Spleen (tissue), 7 donors: ENCODE results near the gene LGALS7.

Experiments
- CTCF ChIP-seq, 11 experiments: fragments of 200-600 bp in 7 of 11; fragments of 450-650 bp in 4 of 11; sonication (generic) in 4 of 11; IDR thresholded peaks in 8 of 11; conservative IDR thresholded peaks in 3 of 11; 1 replicate in 7 of 11; 2 replicates in 4 of 11; pipeline versions ENCODE4 v1.4.0 to v1.8.0; 2016 to 2021; ENCODE audit warnings: antibody characterized with exemption in 11 of 11, inconsistent platforms in 4 of 11, mild to moderate bottlenecking in 1 of 11
- POLR2A ChIP-seq, 3 donors: fragments of 450-650 bp; IDR thresholded peaks; one replicate each; pipeline ENCODE4 v1.5.1; 2017; ENCODE audit warnings: antibody characterized with exemption in 3 of 3, mild to moderate bottlenecking in 1 of 3
- POLR2AphosphoS5 ChIP-seq, 3 donors: sonication (generic); formaldehyde crosslinking; IDR thresholded peaks; one replicate each; pipeline ENCODE4 v1.5.1; 2017; ENCODE audit warnings: antibody characterized with exemption in 3 of 3
- donor health status: DM: no; HTN: no; CAD: no; lungs with moderate emphysema.
- donor health status: DM: no; HTN: no; CAD: no.
- donor health status: DM: no; HTN: no; CAD: no.

- TF ChIP-seq CTCF (IDR thresholded peaks at IDR 0.05 in 8 of 11, conservative IDR thresholded peaks at IDR 0.05 in 3 of 11) = no peak
- TF ChIP-seq POLR2AphosphoS5 (IDR thresholded peaks at IDR 0.05) = no peak
- TF ChIP-seq POLR2A (IDR thresholded peaks at IDR 0.05) = no peak
Observed at GRCh38 chr19:38740932-38741331, 32.4 kb downstream of the LGALS7 start.
